Stimulated activated naive CD8-positive, alpha-beta T cell treated with anti-CD3 and anti-CD28 coated beads, Interleukin-15, Interleukin-2, amounts not matched to agents 100 ng/mL and 50 ng/mL, for 24 hours (primary cell): Measurements from ENCODE around the gene BAX.

Experiments used
- H3K27ac Mint-ChIP-seq: one replicate; pipeline ENCODE4 v1.8.0; 2021; ENCODE audit warnings: mild to moderate bottlenecking, mixed read lengths
- H3K27me3 Mint-ChIP-seq: one replicate; pipeline ENCODE4 v1.8.0; 2021; ENCODE audit warnings: mixed read lengths
- H3K36me3 Mint-ChIP-seq: one replicate; pipeline ENCODE4 v1.8.0; 2021; ENCODE audit warnings: low read depth, mixed read lengths
- H3K4me1 Mint-ChIP-seq: one replicate; pipeline ENCODE4 v1.8.0; 2021; ENCODE audit warnings: low read depth, mixed read lengths
- H3K4me3 Mint-ChIP-seq: one replicate; pipeline ENCODE4 v1.8.0; 2021; ENCODE audit warnings: mild to moderate bottlenecking, mixed read lengths
- H3K9me3 Mint-ChIP-seq: one replicate; pipeline ENCODE4 v1.8.0; 2021; ENCODE audit warnings: mixed read lengths

Gene BAX

DNA sequence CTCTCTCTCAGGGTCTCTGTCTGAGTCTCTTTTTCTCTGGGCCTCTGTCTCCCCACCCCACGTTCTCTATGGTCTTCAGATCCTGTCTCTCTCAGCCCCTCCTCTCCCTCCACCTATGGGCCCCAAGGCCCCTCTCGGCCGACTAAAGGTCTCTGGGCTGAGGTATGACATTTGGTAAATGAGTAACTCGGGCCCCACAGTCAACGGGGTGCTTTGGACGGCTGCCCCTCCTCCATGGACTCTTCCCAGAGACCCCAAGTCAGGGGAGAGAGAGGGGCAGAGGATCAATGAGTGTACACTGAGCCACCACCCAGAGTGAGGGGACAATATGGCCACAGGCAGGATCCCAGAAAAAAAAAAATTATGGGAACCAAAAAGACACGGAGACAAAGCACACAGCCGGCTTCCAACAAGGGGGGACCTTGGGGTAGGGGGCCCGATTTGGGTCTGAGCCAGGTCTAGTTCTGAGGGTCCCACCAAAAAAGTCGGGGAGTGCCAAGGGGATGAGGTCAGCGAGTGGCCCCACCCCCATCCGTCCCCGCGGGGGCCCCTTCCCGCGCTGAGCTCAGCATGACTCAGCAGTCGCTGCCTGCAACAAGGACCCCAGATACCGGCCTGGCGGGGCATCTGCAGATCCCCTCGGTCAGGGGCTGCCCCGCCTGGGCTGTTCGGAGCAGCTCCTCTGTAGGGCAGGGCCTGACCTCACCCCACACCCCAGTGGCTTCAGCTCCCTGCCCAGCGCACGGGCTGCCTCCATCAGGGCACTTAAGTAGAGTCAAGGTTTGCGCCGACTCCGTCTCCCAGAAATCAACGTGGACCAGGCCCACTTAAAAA, 8.9 kb downstream of the BAX start:
- Mint-ChIP-seq H3K27ac (peak overlapping the region; percentile 95), H3K4me1 (peaks cover 66% of the 10 kb centered on the region), H3K9me3 (no peaks in the 10 kb centered on the region), H3K36me3 (peaks cover 44% of the 10 kb centered on the region), H3K4me3 (peak overlapping the region; percentile 98), H3K27me3 (no peaks in the 10 kb centered on the region)

- H3K27me3 Mint-ChIP-seq, result no peaks in the 10 kb centered on the region
- peaks cover 63% of the 10 kb centered on the region for H3K4me1 Mint-ChIP-seq
- peaks cover 41% of the 10 kb centered on the region for H3K36me3 Mint-ChIP-seq
- H3K27ac Mint-ChIP-seq, result peak overlapping the region; percentile 95
- H3K9me3 Mint-ChIP-seq, result no peaks in the 10 kb centered on the region
- peak overlapping the region; percentile 98 for H3K4me3 Mint-ChIP-seq
These were observed 9.7 kb downstream of the BAX start for GRCh38 chr19:48964205-48965039.

GRCh38 chr19:48965040-48965805, 10.5 kb downstream of the BAX start, which contains the start of gene FTL:
Gene FTL, plus strand, starts transcription at chr19:48965309. Its CDS starts 199 bp downstream, at chr19:48965508.
- Mint-ChIP-seq H3K4me3 (peak within 1 kb of the TSS; percentile 98), H3K9me3 (no peaks in the 10 kb centered on the region), H3K36me3 (peaks cover 41% of the 10 kb centered on the region), H3K4me1 (peaks cover 63% of the 10 kb centered on the region), H3K27ac (peak within 1 kb of the TSS; percentile 95), H3K27me3 (no peaks in the 10 kb centered on the region)

GRCh38 chr19:48965806-48966540, 11.3 kb downstream of the BAX start:
- H3K27me3 Mint-ChIP-seq, result no peaks in the 10 kb centered on the region
- peaks cover 42% of the 10 kb centered on the region for H3K36me3 Mint-ChIP-seq
- peak overlapping the region; percentile 98 for H3K4me3 Mint-ChIP-seq
- H3K9me3 Mint-ChIP-seq, result no peaks in the 10 kb centered on the region
- peak overlapping the region; percentile 95 for H3K27ac Mint-ChIP-seq
- H3K4me1 Mint-ChIP-seq, result peaks cover 67% of the 10 kb centered on the region

GRCh38 chr19:48966541-48967345, 12.1 kb downstream of the BAX start:
- Mint-ChIP-seq H3K9me3 (no peaks in the 10 kb centered on the region), H3K27me3 (no peaks in the 10 kb centered on the region)

DNA sequence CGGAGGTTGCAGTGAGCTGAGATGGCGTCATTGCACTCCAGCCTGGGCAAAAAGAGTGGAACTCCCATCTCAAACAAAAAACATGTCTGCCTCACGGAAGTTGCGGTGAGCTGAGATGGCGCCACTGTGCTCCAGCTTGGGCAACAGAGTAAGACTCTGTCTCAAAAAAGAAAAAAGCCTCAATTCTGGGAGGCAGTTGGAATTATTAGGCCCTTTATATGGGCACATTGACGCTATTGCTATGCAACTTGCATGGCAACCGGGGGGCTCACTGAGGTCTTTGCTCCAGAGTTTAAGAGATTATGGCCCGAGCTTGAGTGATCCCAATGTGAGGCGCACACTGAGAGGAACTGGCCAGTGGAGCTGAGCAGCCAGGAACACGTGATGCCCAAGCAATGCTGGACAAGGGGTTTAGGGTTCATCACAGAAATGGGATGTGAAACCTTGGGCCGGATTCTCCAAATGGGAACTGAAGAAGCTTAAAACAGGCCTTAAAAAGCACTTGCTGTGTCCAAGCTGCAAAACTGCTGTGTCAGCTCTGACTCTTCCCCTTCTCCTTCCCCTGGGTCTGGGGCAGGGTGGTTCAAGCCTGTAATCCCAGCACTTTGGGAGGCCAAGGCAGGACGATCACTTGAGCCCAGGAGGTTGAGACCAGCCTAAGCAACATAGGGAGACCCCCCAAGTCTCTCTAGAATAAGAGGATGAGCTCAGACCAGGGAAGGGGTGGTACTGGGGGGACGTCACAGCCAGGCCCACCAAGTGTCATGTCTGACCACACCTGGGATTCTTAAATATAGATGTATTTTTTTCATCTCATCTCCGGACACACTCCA, 12.9 kb downstream of the BAX start:
- H3K27ac Mint-ChIP-seq, result peak overlapping the region; percentile 95
- H3K36me3 Mint-ChIP-seq, result peaks cover 39% of the 10 kb centered on the region
- peaks cover 54% of the 10 kb centered on the region for H3K4me1 Mint-ChIP-seq
- H3K27me3 Mint-ChIP-seq, result no peaks in the 10 kb centered on the region
- peak overlapping the region; percentile 98 for H3K4me3 Mint-ChIP-seq
- H3K9me3 Mint-ChIP-seq, result no peaks in the 10 kb centered on the region

More at GRCh38 chr19:48966541-48967345, 12.1 kb downstream of the BAX start:
- H3K36me3 Mint-ChIP-seq, result peaks cover 39% of the 10 kb centered on the region
- peak overlapping the region; percentile 98 for H3K4me3 Mint-ChIP-seq
- H3K27ac Mint-ChIP-seq, result peak overlapping the region; percentile 95
- H3K4me1 Mint-ChIP-seq, result peaks cover 62% of the 10 kb centered on the region

DNA sequence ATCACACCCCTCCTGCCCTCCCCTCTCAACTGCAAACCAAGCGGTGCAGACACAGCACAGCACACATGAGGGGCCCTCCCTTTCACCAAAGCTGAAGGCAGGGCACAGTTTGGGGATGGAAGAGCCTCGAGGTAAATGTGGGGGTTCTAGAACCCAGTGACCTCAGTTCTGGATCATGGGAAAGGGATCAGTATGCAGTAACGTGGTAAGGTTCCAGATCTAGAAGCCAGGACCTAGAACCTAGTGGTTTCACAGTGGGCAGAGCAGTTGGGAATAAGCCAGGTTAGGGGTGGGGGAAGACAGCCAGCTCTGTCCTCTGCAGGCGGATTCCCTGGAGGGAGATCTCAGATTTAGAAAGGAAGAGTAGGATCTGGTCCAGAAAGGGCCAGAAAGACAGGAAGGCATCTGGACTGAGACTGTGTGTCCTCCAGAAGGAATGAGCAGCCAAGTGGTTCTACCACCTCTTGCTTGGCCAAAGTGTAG, 13.5 kb downstream of the BAX start:
- H3K9me3 Mint-ChIP-seq, result no peaks in the 10 kb centered on the region
- no peaks in the 10 kb centered on the region for H3K27me3 Mint-ChIP-seq
- peaks cover 47% of the 10 kb centered on the region for H3K4me1 Mint-ChIP-seq
- H3K27ac Mint-ChIP-seq, result peak overlapping the region; percentile 34
- H3K4me3 Mint-ChIP-seq, result no peak overlapping the region
- peaks cover 43% of the 10 kb centered on the region for H3K36me3 Mint-ChIP-seq

DNA sequence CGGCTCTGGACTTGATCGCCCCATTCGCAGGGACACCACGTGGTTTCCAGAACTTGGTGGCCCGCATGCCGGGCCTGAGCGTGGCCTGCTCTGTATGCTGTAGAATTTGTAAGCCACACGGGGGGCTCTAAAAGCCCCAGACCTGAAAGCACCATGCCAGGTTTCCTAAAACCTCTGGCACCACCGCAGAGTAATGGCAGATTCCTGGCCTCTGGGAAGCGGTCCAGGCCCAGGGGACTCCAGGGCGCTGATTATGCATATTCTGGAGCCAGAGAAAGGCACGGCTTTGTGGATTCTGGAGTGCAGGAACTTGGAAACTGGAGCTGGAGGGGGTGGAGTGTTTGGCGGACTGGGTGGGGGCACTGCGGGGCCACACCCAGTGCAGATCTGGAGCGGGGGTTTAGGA, 14.1 kb downstream of the BAX start:
- H3K36me3 Mint-ChIP-seq, result peaks cover 43% of the 10 kb centered on the region

DNA sequence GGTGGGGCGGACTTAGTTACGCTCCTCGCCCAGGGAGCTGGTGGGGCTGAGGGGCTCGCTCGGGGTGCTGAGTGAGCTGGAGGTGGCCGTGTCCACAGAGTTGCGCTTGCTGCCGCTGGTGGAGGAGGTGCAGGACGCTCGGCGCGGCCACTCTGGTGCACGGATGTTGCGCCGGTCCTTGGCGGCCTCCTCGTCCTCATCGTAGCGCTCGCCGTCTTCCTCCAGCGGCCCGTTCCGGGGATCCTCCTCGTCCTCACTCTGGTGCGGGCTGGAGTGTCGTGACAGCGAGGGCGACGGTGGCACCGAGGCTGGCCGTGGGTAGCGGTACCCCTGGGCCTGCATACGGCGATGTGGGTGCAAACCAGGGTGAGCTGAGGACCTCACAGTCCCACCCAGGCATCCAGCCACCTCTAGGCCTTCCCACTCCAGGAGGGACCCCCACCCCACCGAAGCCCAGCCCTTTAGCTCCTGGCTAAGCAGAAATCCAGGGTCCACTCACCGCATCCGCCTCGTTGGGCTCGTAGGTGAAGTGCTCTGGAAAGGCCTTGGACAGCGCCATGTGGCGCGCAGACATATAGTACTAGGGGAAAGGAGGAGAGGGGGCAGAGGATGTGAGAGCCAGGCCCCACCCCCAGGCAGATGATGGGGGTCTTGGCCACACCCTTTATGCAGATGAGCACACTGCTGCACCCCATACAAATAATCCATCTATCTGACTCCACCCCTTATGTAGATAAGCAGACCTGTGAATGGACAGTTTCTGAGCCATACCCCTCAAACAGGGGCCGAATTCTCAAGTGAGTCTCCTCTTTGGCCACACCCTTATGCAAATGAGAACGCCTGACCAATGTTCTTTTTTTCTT, 14.8 kb downstream of the BAX start:
- H3K4me3 Mint-ChIP-seq, result no peak overlapping the region
- no peak overlapping the region for H3K27ac Mint-ChIP-seq
- no peaks in the 10 kb centered on the region for H3K27me3 Mint-ChIP-seq
- no peaks in the 10 kb centered on the region for H3K9me3 Mint-ChIP-seq
- H3K36me3 Mint-ChIP-seq, result peaks cover 43% of the 10 kb centered on the region
- peaks cover 35% of the 10 kb centered on the region for H3K4me1 Mint-ChIP-seq

More for the DNA sequence above, 14.1 kb downstream of the BAX start:
- H3K9me3 Mint-ChIP-seq, result no peaks in the 10 kb centered on the region
- no peaks in the 10 kb centered on the region for H3K27me3 Mint-ChIP-seq
- no peak overlapping the region for H3K27ac Mint-ChIP-seq
- no peak overlapping the region for H3K4me3 Mint-ChIP-seq
- peaks cover 42% of the 10 kb centered on the region for H3K4me1 Mint-ChIP-seq

GRCh38 chr19:48970139-48970766, 15.6 kb downstream of the BAX start:
- H3K9me3 Mint-ChIP-seq, result no peaks in the 10 kb centered on the region
- H3K4me1 Mint-ChIP-seq, result peaks cover 32% of the 10 kb centered on the region
- H3K36me3 Mint-ChIP-seq, result peaks cover 41% of the 10 kb centered on the region
- no peak overlapping the region for H3K4me3 Mint-ChIP-seq
- no peak overlapping the region for H3K27ac Mint-ChIP-seq
- no peaks in the 10 kb centered on the region for H3K27me3 Mint-ChIP-seq

- peaks cover 34% of the 10 kb centered on the region for H3K36me3 Mint-ChIP-seq
- H3K9me3 Mint-ChIP-seq, result no peaks in the 10 kb centered on the region
- H3K27me3 Mint-ChIP-seq, result no peaks in the 10 kb centered on the region
- H3K27ac Mint-ChIP-seq, result no peak overlapping the region
- no peak overlapping the region for H3K4me3 Mint-ChIP-seq
- peaks cover 25% of the 10 kb centered on the region for H3K4me1 Mint-ChIP-seq
These were observed 16.3 kb downstream of the BAX start for GRCh38 chr19:48970923-48971395.
